ENCODE data around the gene TMEM141.

DNA sequence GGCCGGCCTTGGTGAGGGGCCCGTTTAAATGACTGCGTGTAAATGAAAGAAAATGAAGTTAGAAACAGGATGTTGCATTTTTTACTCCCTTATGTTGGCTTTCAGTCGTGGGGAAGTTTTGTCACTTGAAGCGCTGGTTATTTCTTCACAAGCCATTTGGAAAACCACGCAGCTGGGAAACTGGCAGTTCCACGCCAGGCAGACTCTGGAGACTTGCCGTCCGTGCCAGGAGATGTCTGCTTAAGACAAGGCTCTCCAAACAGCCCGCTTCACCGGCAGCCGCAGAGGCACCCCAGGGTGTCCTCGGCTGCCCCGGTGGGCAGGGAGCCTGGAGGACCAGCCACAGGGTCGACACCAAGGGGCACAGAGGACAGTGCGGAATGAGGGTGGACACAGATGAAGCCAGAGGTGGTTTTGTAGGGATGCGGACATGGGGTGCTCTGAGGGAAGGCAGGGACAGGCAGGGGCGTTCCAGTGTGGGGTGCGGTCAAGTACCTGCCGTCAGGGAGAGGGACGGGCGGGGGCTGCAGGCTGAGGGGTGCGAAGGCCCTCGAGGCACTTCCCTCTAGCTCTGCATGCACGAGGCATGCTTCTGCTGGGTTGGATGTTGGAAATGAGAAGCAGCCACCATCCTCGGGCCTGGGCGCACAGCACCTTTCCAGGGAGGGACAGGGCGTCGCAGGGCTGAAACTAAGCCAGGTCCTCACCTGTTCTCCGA lies 40.0 kb downstream of the TMEM141 start:
- TF ChIP-seq, protein P1, sequence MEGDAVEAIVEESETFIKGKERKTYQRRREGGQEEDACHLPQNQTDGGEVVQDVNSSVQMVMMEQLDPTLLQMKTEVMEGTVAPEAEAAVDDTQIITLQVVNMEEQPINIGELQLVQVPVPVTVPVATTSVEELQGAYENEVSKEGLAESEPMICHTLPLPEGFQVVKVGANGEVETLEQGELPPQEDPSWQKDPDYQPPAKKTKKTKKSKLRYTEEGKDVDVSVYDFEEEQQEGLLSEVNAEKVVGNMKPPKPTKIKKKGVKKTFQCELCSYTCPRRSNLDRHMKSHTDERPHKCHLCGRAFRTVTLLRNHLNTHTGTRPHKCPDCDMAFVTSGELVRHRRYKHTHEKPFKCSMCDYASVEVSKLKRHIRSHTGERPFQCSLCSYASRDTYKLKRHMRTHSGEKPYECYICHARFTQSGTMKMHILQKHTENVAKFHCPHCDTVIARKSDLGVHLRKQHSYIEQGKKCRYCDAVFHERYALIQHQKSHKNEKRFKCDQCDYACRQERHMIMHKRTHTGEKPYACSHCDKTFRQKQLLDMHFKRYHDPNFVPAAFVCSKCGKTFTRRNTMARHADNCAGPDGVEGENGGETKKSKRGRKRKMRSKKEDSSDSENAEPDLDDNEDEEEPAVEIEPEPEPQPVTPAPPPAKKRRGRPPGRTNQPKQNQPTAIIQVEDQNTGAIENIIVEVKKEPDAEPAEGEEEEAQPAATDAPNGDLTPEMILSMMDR (IDR thresholded peaks at IDR 0.05; ENCODE audit: low read length), result no peak
- TF ChIP-seq EZH2 (IDR thresholded peaks at IDR 0.05; ENCODE audit: borderline replicate concordance, low read length), result no peak

Measured in OCI-LY1 (cell line).